ENCODE data around the gene DNAJA2.

DNAJA2 gene

DNA sequence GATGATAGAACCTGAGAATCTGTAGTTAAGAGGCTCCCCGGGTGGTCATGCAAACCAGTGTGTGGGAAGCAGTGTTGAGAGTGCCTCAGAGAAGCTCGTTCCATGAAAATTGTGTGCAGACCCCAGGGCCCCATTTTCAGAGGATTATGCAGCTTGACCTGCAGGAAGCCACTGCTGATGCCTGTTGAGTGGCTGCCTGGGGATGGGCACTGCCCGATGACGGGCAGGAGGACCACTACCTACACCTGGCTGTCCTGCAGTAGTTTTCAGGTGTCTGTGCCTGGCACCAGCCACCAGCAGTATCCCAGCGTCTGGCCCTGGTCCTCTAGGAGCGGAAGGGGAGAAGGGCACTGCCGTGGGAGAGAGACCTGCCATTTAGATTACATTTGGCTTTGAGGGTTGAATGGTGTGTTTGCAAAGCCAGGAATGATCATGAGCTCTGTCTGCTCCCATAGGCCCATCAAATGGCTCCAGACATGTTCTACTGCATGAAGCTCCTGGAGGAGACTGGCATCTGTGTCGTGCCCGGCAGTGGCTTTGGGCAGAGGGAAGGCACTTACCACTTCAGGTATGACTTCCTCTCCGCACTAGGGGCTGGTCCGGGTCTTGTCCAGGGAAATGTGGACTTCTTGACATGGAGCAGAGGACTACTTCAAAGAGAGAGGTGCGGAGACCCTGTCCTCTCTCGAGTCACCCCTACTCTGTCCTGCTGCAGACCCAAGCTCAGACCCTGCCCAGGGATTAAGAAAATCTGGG lies 46.8 kb downstream of the DNAJA2 start:
- no peak for DNase-seq (ENCODE audit: low spot score)

DNA sequence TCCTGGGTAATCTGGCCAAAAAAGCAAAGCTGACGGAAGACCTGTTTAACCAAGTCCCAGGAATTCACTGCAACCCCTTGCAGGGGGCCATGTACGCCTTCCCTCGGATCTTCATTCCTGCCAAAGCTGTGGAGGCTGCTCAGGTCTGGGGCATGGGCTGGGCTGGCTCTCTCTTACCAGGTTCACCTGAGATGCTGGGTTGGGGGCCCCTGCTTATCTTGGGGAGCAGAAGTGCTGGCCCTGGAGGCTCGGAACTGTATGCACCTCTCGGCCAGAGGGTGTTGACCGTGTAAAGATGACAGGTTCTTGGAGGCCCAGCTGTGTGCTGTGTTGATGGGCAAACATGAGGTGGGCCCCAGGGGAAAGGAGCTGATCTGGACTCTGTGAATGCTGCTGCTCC lies 49.1 kb downstream of the DNAJA2 start:
- no peak for DNase-seq (ENCODE audit: low spot score)

DNA sequence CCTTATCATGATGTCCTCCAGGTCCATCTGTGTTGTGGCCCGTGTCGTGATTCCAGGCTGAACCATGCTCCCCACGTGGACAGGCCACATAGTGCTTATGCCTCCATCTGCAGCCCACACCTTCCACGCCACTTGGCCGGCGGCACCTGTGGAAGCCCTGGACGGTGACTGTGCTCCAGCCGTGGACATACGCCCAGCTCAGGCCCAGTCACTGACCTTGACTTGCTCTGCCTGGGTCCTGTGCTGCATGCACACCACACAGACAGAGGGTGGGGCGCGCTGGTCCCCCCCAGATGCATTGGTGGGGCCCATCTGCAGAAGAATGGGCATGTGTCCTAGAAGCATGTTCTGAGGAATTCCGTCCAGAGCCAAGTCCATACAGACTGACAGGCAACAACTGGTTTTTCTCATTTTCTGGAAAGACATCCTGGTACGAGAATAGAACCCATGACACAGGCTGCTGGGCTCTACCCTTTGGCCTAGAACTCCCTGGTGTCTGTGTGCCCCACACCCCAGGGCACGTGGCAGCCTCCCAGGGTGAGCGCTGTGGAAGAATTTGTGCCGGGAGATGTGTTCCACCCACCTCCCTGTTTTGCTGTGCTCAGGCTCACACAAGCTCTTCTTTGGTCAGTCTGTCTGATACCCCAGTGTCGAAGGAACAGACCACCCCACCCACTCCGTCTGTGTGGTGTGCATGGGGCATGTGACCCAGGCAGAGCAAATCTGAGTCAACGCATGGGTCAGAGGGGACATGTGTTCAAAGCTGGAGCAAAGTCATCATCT lies 49.8 kb downstream of the DNAJA2 start:
- DNase-seq (ENCODE audit: low spot score): no peak

DNA sequence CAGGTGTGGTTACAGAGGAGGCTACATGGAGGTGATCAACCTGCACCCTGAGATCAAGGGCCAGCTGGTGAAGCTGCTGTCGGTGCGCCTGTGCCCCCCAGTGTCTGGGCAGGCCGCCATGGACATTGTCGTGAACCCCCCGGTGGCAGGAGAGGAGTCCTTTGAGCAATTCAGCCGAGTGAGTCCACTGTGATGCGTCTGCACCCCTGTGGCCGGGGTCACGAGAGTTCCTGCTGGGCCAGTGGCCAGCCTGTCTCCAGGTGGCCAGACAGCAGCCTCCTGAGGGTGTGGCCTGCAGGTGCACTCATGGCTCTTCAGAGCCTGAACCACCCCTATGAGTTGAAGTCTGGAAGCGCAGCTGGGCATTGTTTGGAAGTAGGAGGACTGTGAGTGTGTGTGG lies 51.2 kb downstream of the DNAJA2 start:
- DNase-seq (ENCODE audit: low spot score): no peak

DNA sequence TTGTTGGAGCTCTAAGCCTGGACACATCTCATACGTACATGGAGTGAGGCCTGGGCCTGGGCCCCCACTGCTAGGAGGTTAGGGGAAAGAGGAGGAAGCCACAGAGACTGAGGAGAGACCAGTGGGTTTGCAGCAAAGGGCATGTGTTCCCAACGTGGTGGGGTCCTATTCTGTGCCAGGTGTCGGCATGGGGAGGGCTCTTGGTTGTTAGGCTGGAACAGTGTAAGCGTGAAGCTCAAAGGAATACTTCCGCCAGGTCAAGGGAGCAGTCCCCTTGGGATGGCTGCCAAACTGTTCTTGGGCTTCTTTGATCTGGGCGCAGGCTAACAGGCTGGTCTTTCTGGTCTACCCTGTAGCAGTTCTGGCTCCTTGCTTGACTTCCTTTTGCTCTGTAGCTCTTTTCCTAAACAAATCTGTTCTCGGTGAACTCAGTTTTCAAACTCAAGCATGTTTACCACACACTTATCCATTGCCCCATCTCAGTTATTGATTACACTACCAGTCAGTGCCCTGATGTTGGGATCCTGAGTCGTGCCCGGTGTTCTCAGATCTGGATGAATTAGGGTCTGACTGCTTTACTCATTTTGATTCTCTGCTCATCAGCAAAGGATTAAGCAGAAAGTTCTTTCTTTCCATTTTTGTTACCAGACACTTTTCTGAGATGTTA lies 52.9 kb downstream of the DNAJA2 start:
- DNase-seq (ENCODE audit: low spot score): no peak

DNA sequence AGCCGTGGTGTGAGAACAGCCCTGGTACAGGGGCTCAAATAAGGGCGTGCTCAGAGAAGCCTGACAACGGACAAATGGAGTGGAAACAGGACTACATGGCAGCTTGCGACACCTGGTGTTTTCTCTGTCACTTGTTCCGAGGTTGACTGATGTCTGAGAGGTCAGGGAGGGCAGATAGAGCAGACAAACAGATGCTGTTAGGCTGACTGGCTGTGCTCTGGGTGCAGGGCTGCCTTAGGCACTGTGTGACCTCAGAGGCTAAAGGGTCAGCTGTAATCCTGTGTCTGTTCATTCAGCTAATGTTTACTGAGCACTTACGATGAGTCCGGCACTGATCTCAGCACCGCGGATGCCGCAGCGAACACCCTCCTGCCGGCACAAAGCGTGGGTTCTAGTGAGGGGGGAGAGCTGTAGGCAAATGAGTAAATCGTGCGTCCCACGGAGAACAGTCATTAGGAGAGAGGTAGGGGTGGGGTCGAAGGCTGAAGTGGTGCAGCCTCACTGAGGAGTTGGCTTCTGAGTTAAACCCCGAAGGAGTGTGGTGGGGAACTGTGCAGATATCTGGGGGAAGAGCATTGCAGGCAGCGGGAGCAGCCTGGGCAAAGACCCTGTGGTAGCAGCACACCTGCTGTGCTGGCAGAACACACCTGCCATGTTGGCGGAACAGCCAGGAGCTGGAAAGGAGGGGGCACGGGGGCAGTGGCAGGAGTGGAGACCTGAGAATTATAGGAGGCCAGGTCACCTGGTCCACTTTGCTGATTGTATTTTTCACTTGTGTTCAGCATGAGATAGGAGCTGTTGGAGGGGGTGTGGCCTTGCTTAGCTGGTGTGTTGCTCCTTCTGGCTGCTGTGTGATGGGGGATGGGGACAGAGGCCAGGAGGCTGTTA lies 54.3 kb downstream of the DNAJA2 start:
- DNase-seq (ENCODE audit: low spot score): no peak

DNA sequence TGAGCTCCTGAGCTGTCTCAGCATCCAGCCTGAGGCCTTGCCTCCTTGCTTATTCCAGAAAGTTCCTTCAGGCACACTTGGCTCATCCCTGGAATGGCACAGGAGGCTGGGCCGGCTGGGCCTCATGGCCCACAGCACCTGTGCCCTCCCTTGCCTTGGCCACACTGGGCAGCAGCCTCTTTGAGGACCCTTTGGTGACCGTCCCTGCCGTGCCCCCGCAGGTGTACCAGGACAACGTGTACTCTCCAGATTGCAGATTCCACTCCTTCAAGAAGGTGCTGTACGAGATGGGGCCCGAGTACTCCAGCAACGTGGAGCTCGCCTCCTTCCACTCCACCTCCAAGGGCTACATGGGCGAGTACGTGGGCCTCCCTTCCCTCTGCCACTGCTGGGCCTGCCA lies 55.1 kb downstream of the DNAJA2 start:
- no peak for DNase-seq (ENCODE audit: low spot score)

DNA sequence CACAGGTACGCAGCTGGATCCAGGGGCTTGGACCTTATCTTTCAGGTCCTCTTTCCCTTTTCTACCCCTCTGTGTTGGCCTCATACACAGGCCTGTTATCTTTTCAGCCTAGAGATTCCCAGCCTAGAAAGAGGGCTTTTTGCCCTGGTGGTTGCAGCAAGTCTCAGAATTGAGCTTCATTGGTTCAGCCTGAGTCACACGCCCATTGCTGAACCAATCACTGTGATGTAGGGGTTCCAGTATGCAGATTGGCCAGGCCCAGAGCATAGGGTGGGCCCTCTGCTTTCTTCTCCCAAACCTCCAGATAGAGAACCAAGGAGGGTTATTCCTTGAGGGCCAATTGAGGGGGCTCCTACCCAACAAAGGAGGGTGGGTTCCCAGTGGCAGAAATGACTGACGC lies 56.5 kb downstream of the DNAJA2 start:
- DNase-seq (ENCODE audit: low spot score): no peak

DNA sequence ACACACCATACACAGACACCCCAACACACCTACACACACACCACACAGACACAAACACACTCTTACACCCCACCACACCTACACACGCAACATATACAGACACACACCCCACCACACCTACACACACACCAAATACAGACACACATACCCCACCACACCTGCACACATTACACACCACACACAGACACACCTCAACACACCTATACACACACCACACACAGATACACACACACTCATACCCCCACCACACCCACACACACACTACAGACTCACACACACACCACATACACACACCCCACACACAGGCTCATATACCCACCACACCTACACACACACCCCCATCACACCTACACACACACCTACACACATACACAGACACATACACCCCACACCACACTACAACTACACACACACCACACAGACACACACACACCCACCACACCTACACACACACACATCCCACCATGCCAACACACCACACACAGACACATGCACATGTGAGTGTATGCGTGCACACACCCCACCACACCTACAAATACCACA lies 57.9 kb downstream of the DNAJA2 start:
- DNase-seq (ENCODE audit: low spot score): no peak

DNA sequence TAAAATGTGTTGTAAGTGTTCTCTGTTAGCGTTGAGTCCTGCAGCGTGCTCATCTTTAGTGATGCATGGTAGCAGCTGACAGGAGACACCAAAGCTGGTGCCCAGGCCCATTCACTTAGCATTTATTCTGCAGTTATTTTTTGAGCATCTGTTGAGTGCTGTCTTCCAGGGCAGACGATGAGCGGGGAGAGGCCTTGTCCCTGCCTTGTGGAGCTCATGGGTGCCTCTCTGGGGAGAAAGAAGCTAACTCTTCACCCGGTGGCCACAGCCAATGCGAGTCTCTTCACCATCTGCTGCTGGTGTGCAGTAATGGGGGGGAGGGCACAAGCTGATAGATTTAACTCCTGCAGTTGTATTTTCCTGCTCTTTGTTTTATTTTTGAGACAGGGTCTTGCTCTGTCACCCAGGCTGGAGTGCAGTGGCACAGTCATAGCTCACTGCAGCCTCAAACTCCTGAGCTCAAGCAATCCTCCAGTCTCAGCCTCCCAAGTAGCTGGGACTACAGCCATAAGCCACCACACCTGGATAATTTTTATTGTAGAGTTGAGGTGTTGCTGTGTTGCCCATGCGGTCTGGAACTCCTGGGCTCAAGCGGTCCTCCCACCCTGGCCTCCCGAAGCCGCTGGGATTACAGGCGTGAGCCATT lies 58.8 kb downstream of the DNAJA2 start:
- no peak for DNase-seq (ENCODE audit: low spot score)

DNA sequence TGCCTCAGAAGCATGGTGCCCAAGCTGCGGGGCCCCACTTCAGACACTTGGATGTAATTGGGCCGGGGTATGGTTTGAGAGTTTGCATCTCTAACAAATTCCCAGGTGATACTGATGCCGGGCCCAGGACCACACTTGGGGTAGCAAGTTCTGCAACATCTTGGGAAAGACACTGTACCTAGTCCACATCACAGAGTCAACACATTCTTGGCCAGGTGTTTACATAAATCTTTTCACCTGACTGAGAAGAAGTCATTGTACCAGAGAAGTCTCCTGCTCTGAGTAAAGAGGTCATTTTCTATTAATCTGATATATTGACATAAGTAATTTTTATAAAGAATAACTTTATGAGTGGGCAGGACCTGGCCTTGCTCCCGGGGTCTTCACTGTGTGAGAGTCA lies 61.8 kb downstream of the DNAJA2 start:
- DNase-seq (ENCODE audit: low spot score): no peak

DNA sequence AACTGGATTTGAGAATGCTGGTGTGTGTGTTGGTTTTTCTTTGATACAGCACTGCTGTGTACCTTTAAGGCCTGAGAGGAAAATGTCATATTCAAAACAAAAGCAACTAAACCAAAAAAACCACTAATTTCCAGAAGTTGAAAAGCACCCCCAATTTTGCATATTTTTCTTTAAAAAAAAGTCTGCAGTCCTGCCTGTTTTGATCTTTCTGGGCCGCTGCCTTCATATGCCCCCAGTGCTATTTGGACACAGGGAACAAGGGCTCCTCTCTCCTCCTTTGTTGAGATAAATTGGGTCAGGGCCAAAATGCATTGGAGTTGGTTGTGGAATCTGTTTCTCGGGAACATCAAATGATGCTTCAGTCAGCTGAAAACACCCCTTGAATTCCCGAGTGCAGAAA lies 62.4 kb downstream of the DNAJA2 start:
- DNase-seq (ENCODE audit: low spot score): no peak

DNA sequence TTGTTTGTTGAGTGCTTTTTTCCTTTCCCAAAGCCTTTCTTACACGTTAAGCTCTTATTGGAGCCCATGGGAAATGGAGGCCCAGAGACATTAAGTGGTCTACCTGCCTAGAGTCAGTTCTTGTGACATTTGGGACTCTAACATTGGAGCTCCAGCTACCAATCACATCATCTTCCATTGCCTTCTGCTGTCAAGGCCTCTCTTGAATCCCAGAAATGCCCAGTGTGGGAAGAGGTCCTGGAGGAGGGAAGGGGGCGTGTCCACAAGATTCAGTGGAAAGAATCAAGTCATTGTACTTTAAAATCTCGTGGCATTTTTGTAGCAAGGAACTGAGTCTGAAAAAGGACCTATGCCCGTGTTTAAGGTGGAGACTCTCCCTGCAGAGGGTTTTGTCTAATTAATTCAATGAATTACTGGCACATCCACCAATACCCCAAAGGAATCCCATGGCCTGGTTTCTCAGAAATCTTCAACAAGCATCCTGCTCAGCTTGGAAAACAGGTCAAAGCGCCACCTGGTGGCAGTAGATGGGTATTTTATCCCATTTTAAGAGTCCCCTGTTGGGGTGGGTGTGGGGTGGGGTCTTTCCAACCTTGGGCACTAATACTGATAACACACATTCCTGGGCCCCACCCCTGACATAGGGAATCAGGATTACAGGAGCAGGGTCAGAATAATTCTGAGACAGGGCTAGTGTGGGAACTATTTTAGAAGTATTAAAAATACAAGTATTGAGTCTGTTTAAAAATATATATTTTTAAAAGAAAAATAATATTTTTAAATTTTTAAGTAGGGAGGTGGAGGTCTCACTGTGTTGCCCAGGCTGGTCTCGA lies 64.7 kb downstream of the DNAJA2 start:
- peak; percentile 67 for DNase-seq (ENCODE audit: low spot score)

DNA sequence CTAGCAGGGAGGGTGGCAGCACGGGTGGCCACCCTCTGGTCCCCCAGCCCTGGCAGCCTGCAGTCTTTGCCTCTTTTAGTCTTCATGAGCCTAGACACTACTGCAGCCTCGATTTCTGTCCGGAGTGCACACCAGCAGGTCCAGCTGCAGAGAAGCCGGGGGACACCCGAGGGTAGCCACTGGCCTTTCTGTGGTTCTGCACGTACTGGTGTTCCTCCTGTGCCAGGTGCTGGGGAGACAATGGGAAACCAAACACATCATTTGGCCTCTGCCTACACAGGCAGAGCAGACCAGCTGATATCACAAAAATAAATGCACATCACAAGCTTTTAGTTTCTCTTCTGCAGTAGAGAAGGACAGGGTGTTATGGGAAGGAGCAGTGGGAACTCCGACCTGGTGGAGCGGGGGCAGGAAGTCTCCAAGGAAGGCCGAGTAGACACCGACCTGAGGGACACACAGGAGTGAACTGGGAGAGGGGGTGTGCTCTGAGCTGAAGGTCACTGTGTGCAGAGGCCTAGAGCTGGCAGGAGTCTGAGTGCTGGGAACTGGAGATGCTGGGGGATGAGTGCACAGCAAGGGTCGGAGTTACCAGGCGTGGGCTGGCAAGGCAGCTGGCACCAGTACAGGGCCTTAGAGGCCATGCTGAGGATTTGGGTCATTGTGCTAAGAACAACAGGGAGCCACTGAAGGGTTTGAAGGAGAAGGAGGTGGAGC lies 66.3 kb downstream of the DNAJA2 start:
- DNase-seq (ENCODE audit: low spot score): no peak

DNA sequence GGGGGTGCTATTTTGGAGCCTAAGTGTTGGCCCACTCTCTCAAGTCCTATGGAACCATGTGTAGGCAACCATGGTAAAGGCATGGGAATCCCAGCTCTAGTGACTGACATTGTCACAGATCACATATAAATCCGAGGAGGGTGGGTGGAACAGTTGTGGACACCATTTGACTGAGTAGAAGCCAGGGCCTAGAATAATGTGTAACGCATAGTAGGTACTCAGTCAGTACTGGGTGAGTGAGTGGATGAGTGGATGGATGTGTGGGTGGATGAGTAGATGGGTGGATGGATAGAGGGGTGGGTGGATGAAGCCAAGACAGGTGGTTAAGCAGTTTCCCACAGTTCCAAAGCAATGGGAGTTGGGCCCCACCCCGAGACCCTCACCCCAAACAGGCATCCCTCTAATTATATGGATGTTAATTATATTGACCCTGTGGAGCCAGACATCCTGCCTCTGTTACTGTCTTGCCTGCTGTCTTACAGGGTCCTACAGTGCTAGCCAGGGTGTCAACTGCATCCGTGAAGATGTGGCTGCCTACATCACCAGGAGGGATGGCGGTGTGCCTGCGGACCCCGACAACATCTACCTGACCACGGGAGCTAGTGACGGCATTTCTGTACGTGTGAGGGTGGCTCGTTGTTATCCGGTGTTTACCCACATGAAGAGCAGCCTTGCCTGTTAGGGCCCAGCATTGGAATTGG lies 67.0 kb downstream of the DNAJA2 start:
- DNase-seq (ENCODE audit: low spot score): no peak

Data from hematopoietic multipotent progenitor cell treated with erythropoietin and hydrocortisone succinate and interleukin-3 and kit ligand, for 15 days (in vitro differentiated cells).